HepG2 (cell line): ENCODE results near the gene MIX23. TPM values are rescaled to one million over a fixed set of nuclear protein-coding genes. Genes with fewer than 3 reads are reported as not detected.

Experiments
- E2F2 ChIP-seq: sonication (generic); formaldehyde crosslinking; IDR thresholded peaks from 2 replicates; pipeline ENCODE4 v1.4.0; 2020; ENCODE audit warnings: missing genetic modification reagents, borderline replicate concordance
- HINFP ChIP-seq: sonication (generic); formaldehyde crosslinking; IDR thresholded peaks from 2 replicates; pipeline ENCODE4 v1.4.0; 2020; ENCODE audit warnings: low read depth, mild to moderate bottlenecking, missing genetic modification reagents
- HMG20B ChIP-seq: conservative IDR thresholded peaks from 2 replicates; pipeline ENCODE4 v1.6.1; 2016; ENCODE audit warnings: missing genetic modification reagents, missing compliant biosample characterization
- MAFF ChIP-seq: IDR thresholded peaks from 2 replicates; pipeline ENCODE4 v1.6.1; 2011; ENCODE audit warnings: low read depth, low read length, improper control_type of control experiment
- MBD4 ChIP-seq: IDR thresholded peaks from 2 replicates; pipeline ENCODE4 v1.6.1; 2012; ENCODE audit warnings: low read length, inconsistent platforms, borderline replicate concordance
- NCOR1 ChIP-seq: fragments of 200-600 bp; sonication (generic); IDR thresholded peaks from 2 replicates; pipeline ENCODE4 v1.7.0; 2017; ENCODE audit warnings: antibody characterized with exemption, low read length, borderline replicate concordance
- NR2F2 ChIP-seq: IDR thresholded peaks from 2 replicates; pipeline ENCODE4 v1.6.1; 2012; ENCODE audit warnings: low read depth, inconsistent platforms, borderline replicate concordance
- PLRG1 ChIP-seq: fragments of 450-650 bp; conservative IDR thresholded peaks from 2 replicates; pipeline ENCODE4 v1.6.1; 2016
- PRPF4 ChIP-seq: fragments of 200-400 bp; formaldehyde crosslinking; IDR thresholded peaks from 2 replicates; pipeline ENCODE4 v1.6.1; 2016; ENCODE audit warnings: low read length, low read depth; ENCODE audit not compliant: poor library complexity, severe bottlenecking
- SMC3 ChIP-seq: IDR thresholded peaks from 2 replicates; pipeline ENCODE4 v1.6.1; 2011; ENCODE audit warnings: low read length, improper control_type of control experiment
- ZBTB2 ChIP-seq: sonication (generic); formaldehyde crosslinking; IDR thresholded peaks from 2 replicates; pipeline ENCODE4 v1.8.0; 2022; ENCODE audit warnings: low read depth, missing genetic modification reagents
- ZNF17 ChIP-seq: sonication (generic); formaldehyde crosslinking; IDR thresholded peaks from 2 replicates; pipeline ENCODE4 v1.5.0; 2020; ENCODE audit warnings: mild to moderate bottlenecking, missing genetic modification reagents
- ZNF260 ChIP-seq: sonication (generic); formaldehyde crosslinking; IDR thresholded peaks from 2 replicates; pipeline ENCODE4 v1.4.0; 2020; ENCODE audit warnings: missing genetic modification reagents, low read depth, mild to moderate bottlenecking, borderline replicate concordance
- ZNF33B ChIP-seq: sonication (generic); formaldehyde crosslinking; IDR thresholded peaks from 2 replicates; pipeline ENCODE4 v1.5.1; 2020; ENCODE audit warnings: mild to moderate bottlenecking, missing genetic modification reagents
- ZNF431 ChIP-seq: sonication (generic); formaldehyde crosslinking; IDR thresholded peaks from 2 replicates; pipeline ENCODE4 v1.9.0; 2022; ENCODE audit warnings: missing genetic modification reagents, low read depth, mild to moderate bottlenecking, borderline replicate concordance
- ZNF556 ChIP-seq: sonication (generic); formaldehyde crosslinking; IDR thresholded peaks from 2 replicates; pipeline ENCODE4 v1.4.0; 2020; ENCODE audit warnings: mild to moderate bottlenecking, missing genetic modification reagents, borderline replicate concordance
- polyA plus RNA-seq, 8 experiments: library from polyadenylated mRNA; depleted of rRNA in 3 of 8; stranded (reverse) in 7 of 8; unstranded in 1 of 8; fragments of >200 nt; fragmentation: Illumina TruSeq in 4 of 8; extraction: Trizol in 4 of 8; gene quantifications; 2 replicates each; pipeline versions ENCODE4 v1.2.1 to v1.2.3, GENCODE V29; 2011 to 2016; ENCODE audit warnings: low read depth in 4 of 8, missing spikeins in 1 of 8, mixed read lengths in 1 of 8; ENCODE audit not compliant: insufficient read depth in 1 of 8
- total RNA-seq, 5 experiments: library from RNA; depleted of rRNA; stranded (reverse); fragments of >200 nt; fragmentation: Illumina TruSeq; extraction: Trizol; gene quantifications; 2 replicates each; pipeline ENCODE4 v1.2.3, GENCODE V29; 2016; ENCODE audit warnings: low read depth in 1 of 5
- TF ChIP-seq, protein P1 (sequence below): sonication (generic); formaldehyde crosslinking; IDR thresholded peaks from 2 replicates; pipeline ENCODE4 v1.4.0; 2020; ENCODE audit warnings: mild to moderate bottlenecking, missing genetic modification reagents
- TF ChIP-seq, protein P2 (sequence below): sonication (generic); formaldehyde crosslinking; IDR thresholded peaks from 2 replicates; pipeline ENCODE4 v1.4.0; 2020; ENCODE audit warnings: missing genetic modification reagents
- TF ChIP-seq, protein P3 (sequence below): IDR thresholded peaks from 2 replicates; pipeline ENCODE4 v1.6.1; 2016; ENCODE audit warnings: missing genetic modification reagents, missing compliant biosample characterization

MIX23 gene
- total and polyA plus RNA-seq, 2 of the 13 experiments (the other 11 are each of a cell fraction or from before 2014, with no cell fraction given), result 20.0 to 152 TPM

GRCh38 chr3:122382888-122383666 is at the start of gene MIX23 (continued):
- peak; percentile 78 for TF ChIP-seq ZNF556 (CRISPR knock-in tag)
- TF ChIP-seq MBD4, result no peak
- TF ChIP-seq, protein P1, sequence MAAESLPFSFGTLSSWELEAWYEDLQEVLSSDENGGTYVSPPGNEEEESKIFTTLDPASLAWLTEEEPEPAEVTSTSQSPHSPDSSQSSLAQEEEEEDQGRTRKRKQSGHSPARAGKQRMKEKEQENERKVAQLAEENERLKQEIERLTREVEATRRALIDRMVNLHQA, result no peak
- peak; percentile 72; the same call in 1 of the 2 replicates for TF ChIP-seq ZNF33B (CRISPR knock-in tag)
- no peak for TF ChIP-seq ZNF260
- peak; percentile 75; the same call in 1 of the 2 replicates for TF ChIP-seq ZNF431 (CRISPR knock-in tag)
- TF ChIP-seq SMC3, result no peak
- no peak for TF ChIP-seq NCOR1
- TF ChIP-seq PRPF4, result no peak
- peak; percentile 69; the same call in 1 of the 2 replicates for TF ChIP-seq E2F2
- TF ChIP-seq ZBTB2 (CRISPR knock-in tag), result no peak
- no peak for TF ChIP-seq MAFF
- peak; percentile 99 for TF ChIP-seq HINFP (CRISPR knock-in tag)
- TF ChIP-seq ZNF17 (CRISPR knock-in tag), result peak; percentile 65; the same call in 1 of the 2 replicates
- TF ChIP-seq, protein P2, sequence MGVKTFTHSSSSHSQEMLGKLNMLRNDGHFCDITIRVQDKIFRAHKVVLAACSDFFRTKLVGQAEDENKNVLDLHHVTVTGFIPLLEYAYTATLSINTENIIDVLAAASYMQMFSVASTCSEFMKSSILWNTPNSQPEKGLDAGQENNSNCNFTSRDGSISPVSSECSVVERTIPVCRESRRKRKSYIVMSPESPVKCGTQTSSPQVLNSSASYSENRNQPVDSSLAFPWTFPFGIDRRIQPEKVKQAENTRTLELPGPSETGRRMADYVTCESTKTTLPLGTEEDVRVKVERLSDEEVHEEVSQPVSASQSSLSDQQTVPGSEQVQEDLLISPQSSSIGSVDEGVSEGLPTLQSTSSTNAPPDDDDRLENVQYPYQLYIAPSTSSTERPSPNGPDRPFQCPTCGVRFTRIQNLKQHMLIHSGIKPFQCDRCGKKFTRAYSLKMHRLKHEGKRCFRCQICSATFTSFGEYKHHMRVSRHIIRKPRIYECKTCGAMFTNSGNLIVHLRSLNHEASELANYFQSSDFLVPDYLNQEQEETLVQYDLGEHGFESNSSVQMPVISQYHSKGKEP (CRISPR knock-in tag), result no peak
- no peak for TF ChIP-seq NR2F2
- TF ChIP-seq, protein P3, sequence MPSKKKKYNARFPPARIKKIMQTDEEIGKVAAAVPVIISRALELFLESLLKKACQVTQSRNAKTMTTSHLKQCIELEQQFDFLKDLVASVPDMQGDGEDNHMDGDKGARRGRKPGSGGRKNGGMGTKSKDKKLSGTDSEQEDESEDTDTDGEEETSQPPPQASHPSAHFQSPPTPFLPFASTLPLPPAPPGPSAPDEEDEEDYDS (CRISPR knock-in tag), result peak; percentile 88
- no peak for TF ChIP-seq PLRG1
- TF ChIP-seq HMG20B, result no peak
